Neural cell (in vitro differentiated cells): ENCODE results near the gene PIEZO1. TPM values are rescaled to one million over a fixed set of nuclear protein-coding genes. Genes with fewer than 3 reads are reported as not detected.

ENCODE experiments used
- H2AFZ ChIP-seq: fragments of 200-600, 300-800 bp; sonication (generic), shearing (Covaris generic); 2 replicates; pipeline ENCODE4 v1.6.0; 2014; ENCODE audit warnings: low read depth, mild to moderate bottlenecking, antibody characterized with exemption, low read length, moderate library complexity
- H3F3A ChIP-seq: fragments of 200-600 bp; shearing (Covaris generic); 2 replicates; pipeline ENCODE4 v1.6.1; 2016; ENCODE audit warnings: mild to moderate bottlenecking, moderate library complexity, mixed read lengths, antibody characterized with exemption, low read length; ENCODE audit not compliant: insufficient read depth, poor library complexity, severe bottlenecking
- H3K27ac ChIP-seq: fragments of 200-600, 300-800 bp; sonication (generic), shearing (Covaris generic); 2 replicates; pipeline ENCODE4 v1.5.1; 2014; ENCODE audit warnings: mild to moderate bottlenecking, low read length, moderate library complexity
- H3K27me3 ChIP-seq: fragments of 300-800, 200-600 bp; sonication (generic), shearing (Covaris generic); 2 replicates; pipeline ENCODE4 v1.6.0; 2014; ENCODE audit warnings: mild to moderate bottlenecking, low read depth, low read length, moderate library complexity; ENCODE audit not compliant: insufficient read depth
- H3K36me3 ChIP-seq: fragments of 300-800, 200-600 bp; sonication (generic), shearing (Covaris generic); 2 replicates; pipeline ENCODE4 v1.5.1; 2014; ENCODE audit warnings: mild to moderate bottlenecking, antibody characterized with exemption, low read length, moderate library complexity; ENCODE audit not compliant: insufficient read depth
- H3K4me2 ChIP-seq: fragments of 300-800, 200-600 bp; sonication (generic), shearing (Covaris generic); 2 replicates; pipeline ENCODE4 v1.6.0; 2014; ENCODE audit warnings: mild to moderate bottlenecking, low read length
- H3K4me3 ChIP-seq: fragments of 300-800, 200-600 bp; sonication (generic), shearing (Covaris generic); 2 replicates; pipeline ENCODE4 v1.5.1; 2014; ENCODE audit warnings: mild to moderate bottlenecking, low read length, moderate library complexity
- H3K79me2 ChIP-seq: fragments of 200-600 bp; shearing (Covaris generic); replicated peaks from 2 replicates; pipeline ENCODE4 v1.6.0; 2014; ENCODE audit warnings: mild to moderate bottlenecking, low read length, moderate library complexity; ENCODE audit not compliant: insufficient read depth
- H3K9ac ChIP-seq: fragments of 300-800, 200-600 bp; sonication (generic), shearing (Covaris generic); 2 replicates; pipeline ENCODE4 v1.6.1; 2016; ENCODE audit warnings: mild to moderate bottlenecking, low read length, mixed read lengths
- H3K9me2 ChIP-seq: fragments of 200-600 bp; shearing (Covaris generic); 2 replicates; pipeline ENCODE4 v1.6.1; 2016; ENCODE audit warnings: mild to moderate bottlenecking, low read length, mixed read lengths; ENCODE audit not compliant: insufficient read depth
- H3K9me3 ChIP-seq: fragments of 200-600, 300-800 bp; sonication (generic), shearing (Covaris generic); 2 replicates; pipeline ENCODE4 v1.6.1; 2016; ENCODE audit warnings: mild to moderate bottlenecking, mixed run types, low read length, moderate library complexity, mixed read lengths
- H4K20me1 ChIP-seq: fragments of 200-600 bp; shearing (Covaris generic); 2 replicates; pipeline ENCODE4 v1.6.1; 2016; ENCODE audit warnings: mild to moderate bottlenecking, mixed run types; ENCODE audit not compliant: insufficient read depth
- EP300 ChIP-seq: fragments of 450-650 bp; conservative IDR thresholded peaks from 2 replicates; pipeline ENCODE4 v1.6.1; 2014; ENCODE audit warnings: antibody characterized with exemption, mild to moderate bottlenecking, moderate library complexity; ENCODE audit not compliant: poor library complexity, severe bottlenecking
- EZH2 ChIP-seq: fragments of 200-600, 300-800 bp; shearing (Covaris generic), sonication (generic); IDR thresholded peaks from 2 replicates; pipeline ENCODE4 v1.6.1; 2014; ENCODE audit warnings: antibody characterized with exemption, low read length, borderline replicate concordance, mild to moderate bottlenecking; ENCODE audit not compliant: insufficient read depth, poor library complexity, severe bottlenecking
- MXI1 ChIP-seq: fragments of 450-650 bp; conservative IDR thresholded peaks from 2 replicates; pipeline ENCODE4 v1.6.1; 2014; ENCODE audit warnings: antibody characterized with exemption, mild to moderate bottlenecking; ENCODE audit not compliant: poor library complexity, severe bottlenecking
- POLR2AphosphoS5 ChIP-seq: IDR thresholded peaks from 2 replicates; pipeline ENCODE4 v1.6.1; 2012
- RAD21 ChIP-seq: fragments of 450-650 bp; conservative IDR thresholded peaks from 2 replicates; pipeline ENCODE4 v1.6.1; 2014; ENCODE audit warnings: antibody characterized with exemption, mild to moderate bottlenecking, moderate library complexity
- SMC3 ChIP-seq: fragments of 450-650 bp; conservative IDR thresholded peaks from 2 replicates; pipeline ENCODE4 v1.6.1; 2014; ENCODE audit warnings: antibody characterized with exemption, mild to moderate bottlenecking, moderate library complexity; ENCODE audit not compliant: poor library complexity
- TAF1 ChIP-seq: IDR thresholded peaks from 2 replicates; pipeline ENCODE4 v1.6.1; 2012; ENCODE audit warnings: low read depth
- polyA plus RNA-seq: library from polyadenylated mRNA; depleted of rRNA; stranded (reverse); fragments of >200 nt; gene quantifications from 2 replicates; pipeline ENCODE4 v1.2.3, GENCODE V29; 2014
- TF ChIP-seq, protein P1 (sequence below): IDR thresholded peaks from 2 replicates; pipeline ENCODE4 v1.6.1; 2012; ENCODE audit warnings: borderline replicate concordance
- TF ChIP-seq, protein P2 (sequence below): fragments of 450-650 bp; IDR thresholded peaks from 2 replicates; pipeline ENCODE4 v1.5.1; 2014; ENCODE audit warnings: antibody characterized with exemption, mild to moderate bottlenecking, moderate library complexity; ENCODE audit not compliant: poor library complexity, severe bottlenecking

PIEZO1 gene
- polyA plus RNA-seq, 1 donor from 2014 or later = not detected

DNA sequence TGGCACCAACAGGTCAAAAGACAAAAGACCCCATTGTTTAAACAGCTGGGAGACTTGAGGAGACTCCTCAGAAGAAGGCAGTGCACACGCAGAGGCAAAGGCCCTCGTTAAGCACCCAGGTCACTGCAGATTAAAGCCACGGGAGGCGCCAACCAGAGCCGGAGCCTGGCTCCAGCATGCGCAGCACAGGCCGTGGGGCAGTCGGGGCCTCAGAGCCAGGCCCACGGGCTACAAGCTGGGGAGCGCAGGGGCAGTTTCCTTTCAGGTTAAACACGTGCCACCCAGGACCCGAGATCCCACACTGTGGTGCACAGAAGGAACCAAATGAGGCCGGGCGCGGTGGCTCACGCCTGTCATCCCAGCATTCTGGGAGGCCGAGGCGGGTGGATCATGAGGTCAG lies 9.2 kb downstream of the PIEZO1 start:
- Histone ChIP-seq H3K27ac (no peak overlapping the region), H3K9ac (no peak overlapping the region), H3K4me2 (no peak overlapping the region), H3K79me2 (no peaks in the 10 kb centered on the region), H3K9me2 (no peaks in the 10 kb centered on the region), H2AFZ (no peak overlapping the region), H3K36me3 (no peaks in the 10 kb centered on the region), H3K4me3 (no peak overlapping the region), H4K20me1 (no peaks in the 10 kb centered on the region), H3K27me3 (no peaks in the 10 kb centered on the region), H3K9me3 (no peaks in the 10 kb centered on the region), H3F3A (no peaks in the 10 kb centered on the region)
- TF ChIP-seq TAF1 = no peak
- no peak for TF ChIP-seq MXI1
- no peak for TF ChIP-seq RAD21
- TF ChIP-seq SMC3 = no peak
- no peak for TF ChIP-seq POLR2AphosphoS5
- no peak for TF ChIP-seq EZH2
- no peak for TF ChIP-seq EP300

GRCh38 chr16:88774544-88775393 lies 10.3 kb downstream of the PIEZO1 start:
- Histone ChIP-seq H3K27me3 (no peaks in the 10 kb centered on the region), H3K36me3 (no peaks in the 10 kb centered on the region), H2AFZ (no peak overlapping the region), H3F3A (no peaks in the 10 kb centered on the region), H3K9me2 (no peaks in the 10 kb centered on the region), H3K4me2 (no peak overlapping the region), H4K20me1 (no peaks in the 10 kb centered on the region), H3K79me2 (no peaks in the 10 kb centered on the region), H3K9ac (no peak overlapping the region), H3K4me3 (no peak overlapping the region), H3K9me3 (no peaks in the 10 kb centered on the region), H3K27ac (no peak overlapping the region)
- TF ChIP-seq MXI1 = no peak
- TF ChIP-seq EZH2 = no peak
- no peak for TF ChIP-seq TAF1
- no peak for TF ChIP-seq SMC3
- TF ChIP-seq POLR2AphosphoS5 = no peak
- TF ChIP-seq RAD21 = no peak
- TF ChIP-seq, protein P1, sequence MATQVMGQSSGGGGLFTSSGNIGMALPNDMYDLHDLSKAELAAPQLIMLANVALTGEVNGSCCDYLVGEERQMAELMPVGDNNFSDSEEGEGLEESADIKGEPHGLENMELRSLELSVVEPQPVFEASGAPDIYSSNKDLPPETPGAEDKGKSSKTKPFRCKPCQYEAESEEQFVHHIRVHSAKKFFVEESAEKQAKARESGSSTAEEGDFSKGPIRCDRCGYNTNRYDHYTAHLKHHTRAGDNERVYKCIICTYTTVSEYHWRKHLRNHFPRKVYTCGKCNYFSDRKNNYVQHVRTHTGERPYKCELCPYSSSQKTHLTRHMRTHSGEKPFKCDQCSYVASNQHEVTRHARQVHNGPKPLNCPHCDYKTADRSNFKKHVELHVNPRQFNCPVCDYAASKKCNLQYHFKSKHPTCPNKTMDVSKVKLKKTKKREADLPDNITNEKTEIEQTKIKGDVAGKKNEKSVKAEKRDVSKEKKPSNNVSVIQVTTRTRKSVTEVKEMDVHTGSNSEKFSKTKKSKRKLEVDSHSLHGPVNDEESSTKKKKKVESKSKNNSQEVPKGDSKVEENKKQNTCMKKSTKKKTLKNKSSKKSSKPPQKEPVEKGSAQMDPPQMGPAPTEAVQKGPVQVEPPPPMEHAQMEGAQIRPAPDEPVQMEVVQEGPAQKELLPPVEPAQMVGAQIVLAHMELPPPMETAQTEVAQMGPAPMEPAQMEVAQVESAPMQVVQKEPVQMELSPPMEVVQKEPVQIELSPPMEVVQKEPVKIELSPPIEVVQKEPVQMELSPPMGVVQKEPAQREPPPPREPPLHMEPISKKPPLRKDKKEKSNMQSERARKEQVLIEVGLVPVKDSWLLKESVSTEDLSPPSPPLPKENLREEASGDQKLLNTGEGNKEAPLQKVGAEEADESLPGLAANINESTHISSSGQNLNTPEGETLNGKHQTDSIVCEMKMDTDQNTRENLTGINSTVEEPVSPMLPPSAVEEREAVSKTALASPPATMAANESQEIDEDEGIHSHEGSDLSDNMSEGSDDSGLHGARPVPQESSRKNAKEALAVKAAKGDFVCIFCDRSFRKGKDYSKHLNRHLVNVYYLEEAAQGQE = no peak
- no peak for TF ChIP-seq EP300
- TF ChIP-seq, protein P2, sequence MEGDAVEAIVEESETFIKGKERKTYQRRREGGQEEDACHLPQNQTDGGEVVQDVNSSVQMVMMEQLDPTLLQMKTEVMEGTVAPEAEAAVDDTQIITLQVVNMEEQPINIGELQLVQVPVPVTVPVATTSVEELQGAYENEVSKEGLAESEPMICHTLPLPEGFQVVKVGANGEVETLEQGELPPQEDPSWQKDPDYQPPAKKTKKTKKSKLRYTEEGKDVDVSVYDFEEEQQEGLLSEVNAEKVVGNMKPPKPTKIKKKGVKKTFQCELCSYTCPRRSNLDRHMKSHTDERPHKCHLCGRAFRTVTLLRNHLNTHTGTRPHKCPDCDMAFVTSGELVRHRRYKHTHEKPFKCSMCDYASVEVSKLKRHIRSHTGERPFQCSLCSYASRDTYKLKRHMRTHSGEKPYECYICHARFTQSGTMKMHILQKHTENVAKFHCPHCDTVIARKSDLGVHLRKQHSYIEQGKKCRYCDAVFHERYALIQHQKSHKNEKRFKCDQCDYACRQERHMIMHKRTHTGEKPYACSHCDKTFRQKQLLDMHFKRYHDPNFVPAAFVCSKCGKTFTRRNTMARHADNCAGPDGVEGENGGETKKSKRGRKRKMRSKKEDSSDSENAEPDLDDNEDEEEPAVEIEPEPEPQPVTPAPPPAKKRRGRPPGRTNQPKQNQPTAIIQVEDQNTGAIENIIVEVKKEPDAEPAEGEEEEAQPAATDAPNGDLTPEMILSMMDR = no peak
